Vagina (tissue), 2 donors: ENCODE results near the gene WIPF2.
A peak's percentile ranks its signal among the peaks of the same experiment; 100 is the strongest.

Source experiments
- CTCF ChIP-seq, 3 experiments: fragments of 450-650 bp in 2 of 3; fragments of 200-600 bp in 1 of 3; sonication (generic) in 1 of 3; IDR thresholded peaks; one replicate each; pipeline ENCODE4 v1.5.1; 2017 to 2019; ENCODE audit warnings: antibody characterized with exemption in 3 of 3, mild to moderate bottlenecking in 2 of 3, moderate library complexity in 2 of 3
- POLR2AphosphoS5 ChIP-seq, 2 donors: sonication (generic); formaldehyde crosslinking; IDR thresholded peaks; one replicate each; pipeline ENCODE4 v1.9.0; 2017; ENCODE audit warnings: antibody characterized with exemption in 2 of 2, mild to moderate bottlenecking in 2 of 2, low read depth in 1 of 2; ENCODE audit not compliant: insufficient read depth in 1 of 2

GRCh38 chr17:40177275-40177874 lies 41.7 kb upstream of the WIPF2 start, which contains the start of gene RAPGEFL1:
- TF ChIP-seq CTCF (IDR thresholded peaks at IDR 0.05): no peak
- TF ChIP-seq POLR2AphosphoS5 (IDR thresholded peaks at IDR 0.05; ENCODE audit: insufficient read depth in 1 of 2, low read depth in 1 of 2): peak in 1 of 2 donors; percentile 52
